Measurements from ENCODE around the gene RUBCNL.
A peak's percentile ranks its signal among the peaks of the same experiment; 100 is the strongest.

RUBCNL gene

GRCh38 chr13:46341112-46341711, 45.8 kb downstream of the RUBCNL start:
- DNase-seq (ENCODE audit: low spot score) = peak; percentile 10

- no peak for DNase-seq (ENCODE audit: low spot score)
Measured at GRCh38 chr13:46340631-46341111, 46.4 kb downstream of the RUBCNL start.

GRCh38 chr13:46340011-46340410, 47.0 kb downstream of the RUBCNL start:
- no peak for DNase-seq (ENCODE audit: low spot score)

GRCh38 chr13:46339035-46339666, 47.9 kb downstream of the RUBCNL start:
- no peak for DNase-seq (ENCODE audit: low spot score)

- no peak for DNase-seq (ENCODE audit: low spot score)
Measured at GRCh38 chr13:46337700-46338099, 49.4 kb downstream of the RUBCNL start.

GRCh38 chr13:46334035-46334822, 52.8 kb downstream of the RUBCNL start:
- DNase-seq (ENCODE audit: low spot score) = no peak

GRCh38 chr13:46332772-46333171, 54.3 kb downstream of the RUBCNL start:
- no peak for DNase-seq (ENCODE audit: low spot score)

GRCh38 chr13:46329624-46330023, 57.4 kb downstream of the RUBCNL start:
- no peak for DNase-seq (ENCODE audit: low spot score)

- DNase-seq (ENCODE audit: low spot score) = no peak
Measured at GRCh38 chr13:46327246-46327645, 59.8 kb downstream of the RUBCNL start.

GRCh38 chr13:46324976-46325375, 62.1 kb downstream of the RUBCNL start:
- no peak for DNase-seq (ENCODE audit: low spot score)

GRCh38 chr13:46321494-46322225, 65.4 kb downstream of the RUBCNL start:
- DNase-seq (ENCODE audit: low spot score) = peak; percentile 78

GRCh38 chr13:46320821-46321220, 66.2 kb downstream of the RUBCNL start:
- DNase-seq (ENCODE audit: low spot score) = no peak

- DNase-seq (ENCODE audit: low spot score) = no peak
Measured at GRCh38 chr13:46320406-46320805, 66.6 kb downstream of the RUBCNL start.

- DNase-seq (ENCODE audit: low spot score) = no peak
Measured at GRCh38 chr13:46318986-46319385, 68.1 kb downstream of the RUBCNL start.

GRCh38 chr13:46317120-46317519, 69.9 kb downstream of the RUBCNL start:
- DNase-seq (ENCODE audit: low spot score) = no peak

- DNase-seq (ENCODE audit: low spot score) = no peak
Measured at GRCh38 chr13:46315491-46316075, 71.5 kb downstream of the RUBCNL start.

- no peak for DNase-seq (ENCODE audit: low spot score)
Measured at GRCh38 chr13:46315036-46315435, 72.0 kb downstream of the RUBCNL start.

- no peak for DNase-seq (ENCODE audit: low spot score)
Measured at GRCh38 chr13:46314587-46314986, 72.5 kb downstream of the RUBCNL start.

GRCh38 chr13:46313432-46314257, 73.4 kb downstream of the RUBCNL start:
- no peak for DNase-seq (ENCODE audit: low spot score)

GRCh38 chr13:46313024-46313423, 74.0 kb downstream of the RUBCNL start:
- no peak for DNase-seq (ENCODE audit: low spot score)

- DNase-seq (ENCODE audit: low spot score) = no peak
Measured at GRCh38 chr13:46311217-46311616, 75.8 kb downstream of the RUBCNL start.
